HG02798 (cell line): ENCODE measurements around the gene PDCD7.
A peak's percentile ranks its signal among the peaks of the same experiment; 100 is the strongest.
"Not testable (repeated sequence)": the region's sequence is repeated elsewhere in the genome, so short reads cannot be mapped to it uniquely, and the experiment has no call there.

ENCODE experiments used
- ATAC-seq: cut with Tn5 transposase; IDR thresholded peaks from one replicate; pipeline ENCODE4 v1.9.1; 2021; ENCODE audit warnings: mild to moderate bottlenecking; ENCODE audit not compliant: unreplicated experiment, poor library complexity

PDCD7 gene

DNA sequence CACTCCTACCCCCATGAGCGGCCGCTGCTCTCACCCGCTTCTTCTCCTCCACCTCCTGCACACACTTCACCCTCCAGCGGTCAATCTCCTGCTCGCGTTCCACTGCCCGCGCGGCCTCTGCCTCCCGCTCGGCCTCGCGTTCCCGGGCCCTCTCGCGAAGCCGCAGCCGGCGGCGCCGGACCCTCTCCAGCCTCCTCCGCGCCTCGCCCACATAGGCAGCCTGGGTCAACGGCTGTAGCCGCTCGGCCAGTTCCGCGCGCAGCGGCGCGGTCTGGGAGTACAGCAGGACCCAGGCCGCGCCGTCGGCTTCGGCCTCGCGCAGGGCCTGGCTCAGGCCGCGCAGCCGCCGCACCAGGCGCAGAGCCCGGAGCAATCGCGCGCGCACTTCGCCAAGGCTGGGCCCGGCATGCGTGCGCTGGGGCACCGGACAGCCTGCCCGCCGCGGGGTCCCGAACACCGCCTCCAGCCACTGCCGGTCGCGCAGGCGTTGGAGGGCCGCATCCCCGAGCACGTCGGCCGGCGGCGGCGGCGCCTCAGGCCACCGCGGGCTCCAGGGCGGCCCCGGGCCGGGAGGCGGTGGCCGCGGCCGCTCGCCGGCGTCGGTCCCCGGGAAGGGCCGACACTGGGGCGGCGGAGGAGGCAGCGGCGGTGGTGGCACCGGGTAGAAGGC, 595 bp downstream of the PDCD7 start:
- ATAC-seq: peak; percentile 44

DNA sequence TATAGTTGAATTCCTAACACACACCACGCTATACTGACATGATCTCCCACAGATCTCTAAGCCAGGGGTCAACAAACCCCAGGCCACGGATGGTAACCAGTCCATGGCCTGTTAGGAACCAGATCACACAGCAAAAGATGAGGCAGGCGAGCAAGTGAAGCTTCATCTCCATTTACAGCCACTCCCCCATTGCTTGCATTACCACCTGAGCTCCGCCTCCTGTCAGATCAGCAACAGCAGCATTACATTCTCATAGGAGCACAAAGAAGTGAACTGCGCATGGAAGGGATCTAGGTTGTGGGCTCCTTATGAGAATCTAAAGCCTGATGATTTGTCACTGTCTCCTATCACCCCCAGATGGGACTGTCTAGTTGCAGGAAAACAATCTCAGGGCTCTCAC, 2.7 kb downstream of the PDCD7 start:
- ATAC-seq: no peak

DNA sequence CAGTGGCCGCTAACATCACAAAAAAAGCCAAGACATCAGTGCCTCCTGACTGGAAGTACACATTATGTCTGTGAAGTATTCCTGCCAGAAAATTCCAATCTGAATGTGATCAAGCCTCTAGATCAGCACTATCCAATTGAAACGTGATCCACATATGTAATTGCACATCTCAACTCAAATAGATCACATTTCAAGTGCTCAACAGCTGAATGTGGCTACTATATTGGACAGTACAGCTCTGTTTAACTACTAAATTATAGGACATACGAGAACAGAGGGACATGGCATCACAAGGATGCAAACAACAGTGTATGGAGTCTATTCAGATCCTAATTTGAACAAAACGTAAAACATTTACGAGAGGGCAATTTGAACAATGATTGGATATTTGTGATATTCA, 18.1 kb downstream of the PDCD7 start:
- ATAC-seq: no peak

DNA sequence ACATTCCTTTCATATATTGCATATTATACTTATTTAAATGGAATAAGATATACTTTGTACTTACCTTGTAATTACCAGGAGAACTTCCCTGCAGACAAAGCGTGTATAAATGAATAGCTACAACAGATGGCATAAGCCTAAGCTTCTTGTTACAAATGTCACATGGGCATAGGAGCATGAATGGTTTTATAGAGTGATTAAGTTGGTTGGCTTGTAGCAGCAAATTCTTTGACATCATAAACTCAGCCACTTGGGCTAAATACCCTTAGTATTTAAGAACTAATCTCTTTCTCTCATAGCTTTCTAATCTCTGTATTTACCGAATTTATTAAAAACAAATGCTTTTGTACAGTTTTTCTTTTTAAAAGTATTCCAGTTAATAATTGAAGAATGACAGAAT, 18.5 kb downstream of the PDCD7 start, which contains the start of gene UBAP1L:
TSS of gene UBAP1L (minus strand) at position 115 of the 400 bp plus-strand sequence. CDS start 8,985 bp downstream, outside the sequence.
- no peak for ATAC-seq

DNA sequence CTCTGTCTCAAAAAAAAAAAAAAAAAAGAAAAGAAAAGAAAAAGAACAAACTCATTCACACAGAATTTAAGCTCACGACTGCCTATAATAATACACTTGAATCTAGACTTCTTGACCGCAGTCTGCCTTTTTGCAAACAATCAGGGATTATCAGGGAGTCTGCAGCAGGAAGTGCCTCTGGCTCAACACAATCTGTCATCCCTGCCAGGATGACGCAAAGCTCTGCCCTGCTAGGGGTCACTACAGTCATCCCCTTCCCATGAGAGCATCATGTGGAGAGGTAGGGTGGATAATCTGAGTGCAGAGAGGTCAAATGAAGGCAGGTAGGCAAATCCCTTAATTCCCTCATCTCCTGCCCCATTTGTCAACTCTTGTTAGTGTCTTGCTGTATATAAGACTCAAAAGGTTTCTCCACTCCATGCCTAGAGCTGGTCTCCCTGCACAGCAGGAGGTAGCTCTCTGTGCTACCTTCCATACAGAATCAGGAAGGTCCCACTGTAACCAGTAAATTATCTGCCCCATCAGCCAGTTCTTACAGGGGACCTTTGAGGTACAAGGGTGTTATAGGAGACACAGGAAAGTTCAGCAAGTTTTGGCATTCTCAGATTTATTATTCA, 22.8 kb downstream of the PDCD7 start:
- no peak for ATAC-seq

DNA sequence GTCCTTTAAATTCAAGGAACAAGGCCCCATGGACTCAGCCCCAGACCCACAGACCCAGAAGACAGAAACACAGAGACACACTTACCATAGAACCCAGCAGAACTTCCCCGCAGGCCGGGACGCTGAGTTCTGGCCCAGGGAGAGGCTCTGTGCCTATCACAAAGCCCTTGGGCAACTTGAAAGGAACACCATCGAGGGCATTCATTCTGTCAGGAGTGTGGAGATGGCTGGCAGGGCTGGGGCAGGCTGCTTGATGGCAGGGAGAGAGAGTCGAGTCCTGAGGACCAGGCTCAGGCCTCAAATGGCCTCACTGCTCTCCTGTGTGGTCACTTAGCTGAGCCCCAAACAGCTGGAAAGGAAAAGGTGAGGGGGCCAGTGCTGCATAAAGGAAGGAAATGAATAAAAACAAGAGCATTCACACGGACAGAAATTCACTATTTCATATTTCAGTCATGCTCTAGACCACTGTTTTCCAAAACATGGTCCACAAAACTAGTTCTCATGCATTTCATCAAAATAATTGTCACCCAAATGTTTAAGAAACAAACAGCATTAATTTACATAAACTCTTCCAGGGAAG, 27.5 kb downstream of the PDCD7 start:
- ATAC-seq: no peak

DNA sequence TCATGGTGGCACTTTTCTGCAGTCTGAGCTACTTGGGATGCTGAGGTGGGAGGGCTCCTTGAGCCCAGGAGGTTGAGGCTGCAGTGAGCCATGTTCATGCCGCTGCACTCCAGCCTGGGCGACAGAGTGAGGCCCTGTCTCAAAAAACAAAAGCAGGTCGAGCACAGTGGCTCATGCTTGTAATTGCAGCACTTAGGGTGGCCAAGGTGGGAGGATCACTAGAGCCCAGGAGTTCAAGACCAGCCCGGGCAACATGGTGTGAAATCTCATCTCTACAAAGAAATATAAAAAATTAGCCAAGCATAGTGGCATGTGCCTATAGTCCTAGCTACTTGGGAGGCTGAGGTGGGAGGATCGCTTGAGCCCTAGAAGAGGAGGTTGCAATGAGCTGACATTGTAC, 28.6 kb downstream of the PDCD7 start:
- ATAC-seq: no peak

DNA sequence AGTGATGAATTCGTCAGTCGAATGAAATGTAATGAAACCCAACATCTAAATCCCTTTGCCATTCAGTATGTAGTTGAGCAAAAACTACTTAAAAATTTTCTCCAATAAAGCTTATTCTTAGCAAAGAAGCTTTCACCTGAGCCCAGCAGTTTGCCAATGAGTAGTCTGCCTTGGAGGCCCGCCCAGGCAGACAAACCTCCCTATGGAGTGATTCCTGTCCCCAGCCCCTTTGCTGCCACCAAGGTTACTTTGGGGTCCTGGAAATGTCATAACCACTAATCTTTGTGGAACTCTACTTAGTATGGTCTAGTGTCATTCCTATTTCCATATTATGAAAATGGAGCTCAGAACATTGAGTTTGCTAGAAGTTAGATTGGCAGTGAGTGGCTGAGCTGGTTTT, 30.7 kb downstream of the PDCD7 start:
- no peak for ATAC-seq

DNA sequence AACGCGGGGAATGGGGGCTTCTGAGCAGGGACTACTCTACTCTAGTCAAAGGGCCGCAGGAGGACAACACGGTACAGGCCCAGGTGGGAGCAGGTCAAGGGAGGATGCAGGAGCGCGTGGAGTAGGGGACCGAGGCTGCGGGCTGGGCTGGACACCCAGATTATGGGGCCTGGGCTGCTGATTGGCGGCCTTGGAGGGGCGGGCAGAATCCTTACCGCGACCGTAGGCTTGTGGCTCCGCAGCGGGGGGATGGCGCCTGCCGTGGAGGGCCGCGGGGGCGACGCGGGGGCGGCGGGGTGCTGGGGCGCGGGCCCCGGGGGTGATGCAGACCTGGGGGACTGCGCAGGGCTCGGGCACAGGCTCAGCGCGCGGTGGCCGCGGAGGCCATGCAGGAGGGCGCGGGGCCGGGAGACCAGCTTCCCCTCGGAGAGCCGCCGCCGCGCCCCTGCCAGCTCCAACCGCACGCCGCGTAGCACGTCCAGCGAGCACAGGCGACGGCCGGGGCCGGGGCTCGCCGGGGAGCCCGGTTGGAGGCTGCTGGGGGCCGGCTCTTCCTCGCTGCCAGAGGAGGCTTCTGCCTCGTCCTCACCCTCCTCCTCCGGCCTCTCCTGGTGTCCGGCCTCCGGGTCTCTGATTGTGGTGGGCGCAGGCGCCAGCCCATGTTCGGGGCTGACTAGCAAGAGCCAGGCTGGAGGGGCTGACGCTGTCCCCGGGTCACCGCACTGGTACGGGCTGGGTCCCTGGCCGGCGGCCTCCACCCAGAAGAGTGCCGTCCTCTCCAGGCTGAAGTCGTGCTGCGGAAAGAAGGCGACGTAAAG, 31.5 kb downstream of the PDCD7 start:
- ATAC-seq: no peak

DNA sequence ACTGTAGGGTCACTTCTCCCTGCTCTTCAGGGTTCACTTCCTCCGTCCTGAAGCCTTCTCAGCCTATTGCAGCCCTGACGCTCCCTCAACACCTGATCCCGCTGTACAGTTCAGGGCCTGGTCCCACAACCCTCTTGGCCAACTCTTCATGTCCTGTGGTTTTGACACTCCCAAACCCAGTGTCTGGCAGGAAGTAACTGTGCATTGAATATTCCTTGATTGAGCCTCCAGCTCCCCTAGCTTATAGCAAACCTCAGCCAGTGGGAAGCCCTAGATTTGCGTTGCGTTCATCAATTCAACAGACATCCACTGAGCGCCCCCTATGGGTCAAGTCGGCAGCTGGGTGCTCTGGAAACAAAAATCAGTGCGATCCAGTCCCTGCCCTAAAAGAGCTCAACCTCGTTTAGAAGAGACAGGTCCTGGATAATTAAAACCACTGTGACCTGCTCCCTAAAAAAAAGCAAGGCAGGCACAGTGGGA, 32.2 kb downstream of the PDCD7 start:
- ATAC-seq: no peak

DNA sequence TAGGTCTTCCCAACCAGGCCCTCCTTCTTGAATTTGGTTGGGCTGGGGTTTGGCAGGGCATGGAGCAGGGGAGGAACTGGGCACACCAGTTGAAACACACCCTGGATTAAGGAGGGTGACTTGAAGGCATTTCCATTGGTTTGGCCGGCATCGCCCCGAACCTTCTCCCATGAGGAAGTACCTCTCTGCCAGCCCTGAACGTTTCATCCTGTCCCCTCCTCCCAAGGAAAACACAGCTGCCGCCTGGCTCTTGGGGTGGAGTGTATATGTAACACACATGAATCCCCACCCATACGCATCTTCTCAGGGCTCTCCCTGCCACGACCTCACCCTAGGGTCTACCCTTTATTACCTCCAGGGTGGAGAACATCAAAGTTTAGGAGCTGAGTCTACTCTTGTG, 33.2 kb downstream of the PDCD7 start:
- no peak for ATAC-seq

DNA sequence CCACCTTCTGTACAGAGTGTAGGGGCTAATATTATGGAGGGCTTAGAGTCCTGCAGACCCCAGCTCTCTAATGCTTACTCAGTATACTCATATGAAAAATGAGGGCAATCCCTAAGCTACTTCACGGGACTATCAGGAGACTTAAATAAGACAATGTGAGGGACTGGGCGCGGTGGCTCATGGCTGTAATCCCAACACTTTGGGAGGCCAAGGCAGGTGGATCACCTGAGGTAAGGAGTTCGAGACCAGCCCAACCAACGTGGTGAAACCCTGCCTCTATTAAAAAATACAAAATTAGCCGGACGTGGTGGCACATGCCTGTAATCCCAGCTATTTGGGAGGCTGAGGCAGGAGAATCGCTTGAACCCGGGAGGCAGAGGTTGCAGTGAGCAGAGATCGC, 33.8 kb downstream of the PDCD7 start:
- ATAC-seq: not testable (repeated sequence)

DNA sequence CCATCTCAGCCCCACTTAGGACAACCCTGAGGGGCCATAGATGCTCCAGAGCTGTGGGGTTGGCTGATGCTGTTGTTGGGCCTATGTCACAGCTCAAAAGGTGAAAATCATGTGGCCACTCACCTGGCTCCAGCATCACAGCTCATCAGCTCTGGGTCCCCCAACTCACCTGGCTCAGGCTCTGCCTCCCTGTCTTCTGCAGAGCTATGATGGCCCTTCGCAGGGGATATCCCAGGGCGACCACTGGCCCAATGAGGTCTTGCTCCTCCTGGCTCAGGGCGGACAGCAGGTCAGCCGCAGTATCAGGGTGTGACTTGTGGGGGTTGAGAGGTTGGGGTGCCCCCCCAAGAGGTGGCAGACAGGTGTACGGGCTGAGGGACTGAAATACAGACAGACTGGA, 34.3 kb downstream of the PDCD7 start:
- no peak for ATAC-seq

DNA sequence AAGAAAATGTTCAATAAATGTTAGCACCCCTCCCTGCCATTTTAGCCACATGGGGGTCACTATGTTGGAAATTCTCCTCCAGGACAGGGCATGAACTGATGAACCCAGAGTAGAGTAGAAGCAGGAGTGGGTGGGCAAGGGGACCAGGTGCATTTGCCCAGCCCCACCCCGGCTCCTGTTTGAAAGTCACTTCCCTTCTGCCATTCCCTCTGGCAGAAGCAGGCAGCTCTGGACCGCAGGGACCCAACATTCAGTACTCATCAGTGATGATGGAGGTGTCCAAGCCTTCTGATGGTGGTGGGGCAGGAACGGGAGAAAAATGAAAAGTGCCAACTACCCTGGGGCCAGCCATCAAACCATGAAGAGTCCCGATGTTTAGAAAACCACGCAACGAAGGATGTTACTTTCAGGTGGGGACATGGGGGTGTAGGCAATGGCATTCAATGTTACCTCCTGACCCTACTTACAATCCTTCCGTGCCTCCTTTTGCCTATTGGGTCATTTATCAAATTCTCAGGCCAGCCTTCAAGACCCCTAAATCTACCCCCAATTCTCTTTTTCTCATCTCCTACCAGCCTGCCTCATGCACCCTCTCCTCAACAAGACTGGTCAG, 35.9 kb downstream of the PDCD7 start:
- ATAC-seq: no peak

DNA sequence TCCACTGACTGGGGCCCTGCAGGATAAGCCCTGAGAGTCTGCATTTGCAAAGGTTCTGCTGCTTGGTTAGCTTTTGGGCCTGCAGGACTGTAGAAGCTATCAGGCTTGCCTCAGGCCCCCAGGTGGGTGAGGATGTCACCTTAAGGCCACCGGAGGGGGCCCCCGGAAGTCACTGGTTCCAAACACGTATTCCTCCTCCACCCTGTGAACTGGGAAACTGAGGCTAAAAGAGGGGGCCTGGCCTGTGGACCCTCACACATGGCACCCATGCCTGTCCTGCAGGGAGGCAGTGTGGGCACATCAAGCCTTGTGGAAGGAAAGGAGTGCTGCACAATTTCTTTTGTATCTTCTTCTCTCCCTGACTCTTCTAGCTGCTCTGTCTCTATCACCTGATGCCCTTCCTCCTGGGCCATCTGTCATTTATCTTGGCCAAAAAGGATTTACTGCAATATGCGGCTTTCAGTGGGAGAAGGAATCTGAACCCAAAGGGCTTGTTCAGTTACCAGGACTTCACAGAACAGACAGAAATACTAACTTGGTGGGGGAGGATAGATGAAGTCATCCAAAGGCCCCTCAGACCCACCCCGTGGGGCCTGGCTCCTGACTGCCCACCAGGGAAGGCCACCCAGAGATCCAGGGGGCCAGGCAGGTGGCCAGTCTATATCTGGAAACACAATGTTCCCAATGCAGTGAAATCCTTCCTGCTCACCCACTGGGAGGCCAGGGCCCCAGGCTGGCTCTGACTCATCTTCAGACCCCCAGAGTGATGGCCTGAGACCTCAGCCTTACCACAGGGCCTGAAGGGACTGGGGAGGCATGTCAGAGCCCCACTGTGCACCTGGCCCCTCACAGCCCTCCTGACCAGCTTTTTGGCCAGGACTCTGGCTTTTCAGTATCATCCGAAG, 36.9 kb downstream of the PDCD7 start:
- no peak for ATAC-seq

DNA sequence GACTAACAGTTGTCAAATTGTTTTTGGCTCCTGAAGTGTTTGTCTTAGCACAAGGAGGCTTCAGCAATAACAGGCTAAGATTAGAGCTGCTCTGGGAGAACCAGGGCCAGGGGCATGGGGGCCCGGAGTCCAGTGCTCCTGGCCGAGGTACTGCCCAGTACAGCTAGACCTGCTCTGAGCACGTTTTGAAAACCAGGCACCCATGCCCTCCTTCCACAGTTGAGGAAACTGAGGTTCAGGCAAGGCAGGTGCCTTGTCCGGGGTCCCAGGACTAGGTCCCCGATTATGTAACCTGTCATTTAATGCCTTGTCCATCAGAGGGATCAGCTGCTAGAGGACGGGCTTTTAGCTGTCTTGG, 37.9 kb downstream of the PDCD7 start:
- no peak for ATAC-seq

DNA sequence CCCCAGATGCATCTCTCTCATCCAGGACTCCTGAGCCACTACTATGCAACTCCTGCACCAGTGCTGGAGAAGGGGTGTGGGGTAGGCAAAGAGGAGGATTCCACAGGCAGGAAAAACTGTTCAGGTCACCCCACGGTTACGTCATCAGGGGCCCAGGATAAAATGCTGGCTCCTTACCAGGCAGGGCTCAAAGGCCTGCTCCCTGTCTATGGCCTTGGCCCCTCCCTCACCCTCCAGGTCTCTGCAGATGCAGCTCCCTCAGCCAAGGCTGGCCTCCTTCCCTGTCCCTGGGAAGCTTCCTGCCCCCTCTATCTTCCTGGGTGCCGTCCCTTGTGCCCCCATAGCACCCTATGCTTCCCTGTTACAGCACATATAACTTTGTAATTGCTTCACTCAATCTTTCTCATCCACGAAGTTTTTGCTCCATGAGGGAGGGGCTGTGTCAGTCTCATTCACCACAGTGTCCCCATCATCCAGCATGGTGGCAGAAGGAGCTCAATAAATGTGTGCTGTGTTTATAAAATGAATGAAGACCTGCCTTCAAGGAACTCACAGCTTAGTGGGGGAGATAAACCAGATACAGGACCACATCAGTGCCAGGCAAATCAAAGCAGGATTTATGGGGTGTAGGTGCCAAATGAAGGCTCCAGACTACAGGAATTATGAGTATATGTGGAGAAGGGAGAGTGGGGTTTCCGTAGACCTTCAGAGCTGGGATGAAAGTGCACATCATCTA, 38.4 kb downstream of the PDCD7 start:
- no peak for ATAC-seq

DNA sequence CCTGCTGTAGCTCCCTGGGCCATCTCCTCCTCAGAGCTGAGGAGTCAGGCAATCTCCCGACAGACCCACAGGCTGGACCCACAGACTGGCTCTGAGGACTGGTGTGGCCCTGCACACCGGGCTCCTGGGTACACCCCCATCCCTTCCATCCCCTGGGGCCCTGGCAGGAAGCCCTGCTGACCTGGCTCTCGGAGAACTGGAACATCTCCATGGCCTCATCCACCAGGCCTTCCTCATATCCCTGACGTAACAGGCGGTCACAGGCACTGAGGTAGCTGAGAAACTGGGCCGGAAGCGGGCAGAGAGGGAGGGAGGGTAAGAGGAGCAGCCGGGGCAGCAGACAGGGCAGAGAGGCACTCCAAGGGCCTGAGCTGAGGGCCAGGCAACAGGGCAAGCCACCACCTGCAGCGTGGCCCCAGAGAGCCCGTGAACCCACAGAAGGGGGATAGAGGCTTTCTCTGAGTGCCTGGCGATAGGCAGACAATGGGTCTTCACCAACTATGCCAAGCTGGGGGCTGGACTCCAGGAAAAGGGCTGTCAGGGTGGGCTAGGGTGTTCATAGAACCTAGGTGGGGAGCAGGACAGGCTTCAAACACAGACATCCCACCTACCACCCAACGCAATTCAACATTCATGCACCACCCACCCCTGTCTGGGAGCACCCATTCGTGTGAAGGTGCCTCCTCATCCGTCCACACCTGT, 39.2 kb downstream of the PDCD7 start:
- no peak for ATAC-seq
